GM19468 (cell line): ENCODE data around the gene PIPOX.
"Not testable (repeated sequence)": the region's sequence is repeated elsewhere in the genome, so short reads cannot be mapped to it uniquely, and the experiment has no call there.

Experiments used
- ATAC-seq: cut with Tn5 transposase; IDR thresholded peaks from one replicate; pipeline ENCODE4 v1.9.1; 2021; ENCODE audit warnings: mild to moderate bottlenecking, moderate library complexity, moderate number of reproducible peaks; ENCODE audit not compliant: unreplicated experiment; ENCODE audit errors: extremely low read depth

Gene PIPOX

DNA sequence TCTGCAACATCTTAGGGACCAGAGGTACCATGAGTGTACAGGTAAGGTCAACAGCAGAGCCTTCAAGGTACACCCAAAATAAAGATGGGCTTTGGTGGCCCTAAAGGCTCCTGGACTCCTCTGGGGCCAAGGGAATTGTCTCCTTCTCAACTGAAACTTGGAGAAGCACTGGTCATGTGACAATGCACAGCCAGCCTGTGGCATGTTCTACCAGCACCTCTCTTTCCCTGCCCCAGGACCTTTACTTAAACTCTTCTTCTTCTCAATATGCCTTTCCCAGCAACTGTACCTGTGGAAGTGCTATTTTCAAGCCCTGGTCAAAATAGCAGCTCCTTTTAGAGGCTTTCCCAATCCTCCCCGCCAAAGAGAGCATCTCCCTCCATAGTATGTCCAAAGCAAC, 28.4 kb downstream of the PIPOX start:
- ATAC-seq = no peak

- no peak for ATAC-seq
Measured at GRCh38 chr17:29073045-29073444, 30.1 kb downstream of the PIPOX start.

- no peak for ATAC-seq
Measured at GRCh38 chr17:29073520-29073919, 30.6 kb downstream of the PIPOX start.

- ATAC-seq = no peak
Measured at GRCh38 chr17:29074488-29074887, 31.5 kb downstream of the PIPOX start.

DNA sequence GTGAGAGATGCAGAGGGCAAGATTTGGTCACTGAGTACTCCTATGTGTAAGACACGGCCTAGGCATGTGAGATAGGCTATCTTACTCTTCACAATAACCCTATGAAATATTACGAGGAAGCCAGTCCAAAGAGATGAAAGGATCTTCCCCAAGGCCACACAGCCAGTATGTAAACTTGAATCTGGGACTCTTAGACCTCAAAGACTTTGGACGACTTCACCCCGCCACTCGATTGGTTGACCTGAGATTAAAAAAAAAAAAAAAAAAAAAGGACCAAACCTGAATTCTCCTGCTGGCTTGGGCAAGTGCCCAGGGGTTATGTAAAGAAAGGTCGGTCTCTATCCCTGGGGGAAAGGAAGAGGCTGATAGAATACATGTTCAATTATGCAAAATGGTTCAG, 33.1 kb downstream of the PIPOX start:
- no peak for ATAC-seq

GRCh38 chr17:29076722-29077121, 33.8 kb downstream of the PIPOX start:
- no peak for ATAC-seq

- ATAC-seq = no peak
Measured at GRCh38 chr17:29077320-29077719, 34.4 kb downstream of the PIPOX start.

DNA sequence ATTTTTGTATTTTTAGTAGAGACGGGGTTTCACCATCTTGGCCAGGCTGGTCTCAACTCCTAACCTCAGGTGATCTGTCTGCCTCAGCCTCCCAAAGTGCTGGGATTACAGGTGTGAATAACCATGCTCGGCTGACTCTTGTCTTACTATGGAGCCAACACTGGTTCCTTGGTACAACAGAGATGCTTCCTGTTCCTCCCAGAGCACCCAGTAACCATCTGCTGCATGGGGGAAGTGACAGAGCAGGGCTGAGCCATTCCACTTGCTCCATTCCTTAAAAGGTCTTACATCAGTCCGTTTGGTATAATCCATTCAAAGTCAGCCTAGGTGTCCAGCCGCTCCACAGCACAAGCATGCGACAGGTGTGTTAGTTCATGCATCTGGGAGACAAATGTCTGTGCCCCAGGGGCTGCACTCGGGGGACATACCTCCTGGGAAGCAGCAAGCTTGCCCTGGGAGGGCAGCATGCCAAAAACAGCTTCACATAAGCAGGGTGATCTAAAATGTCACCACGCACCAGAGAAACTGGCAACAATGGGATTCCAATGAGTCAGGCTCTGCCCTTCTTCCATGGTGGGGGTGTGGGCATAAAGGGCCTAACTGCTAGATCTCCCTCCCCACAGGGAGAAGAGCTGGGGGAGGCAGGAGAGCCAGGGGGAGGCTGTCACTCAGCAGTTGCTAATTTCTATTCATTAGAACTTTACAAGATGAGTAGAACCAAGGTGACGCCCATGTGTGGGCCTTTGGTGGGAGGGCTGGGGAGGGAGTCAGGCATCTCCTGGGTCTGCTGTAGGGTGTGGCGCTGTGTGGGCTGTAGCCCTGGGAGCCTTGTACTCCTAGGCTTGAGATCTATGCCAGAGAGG, 35.5 kb downstream of the PIPOX start:
- no peak for ATAC-seq

GRCh38 chr17:29079433-29079832, 36.5 kb downstream of the PIPOX start:
- no peak for ATAC-seq

DNA sequence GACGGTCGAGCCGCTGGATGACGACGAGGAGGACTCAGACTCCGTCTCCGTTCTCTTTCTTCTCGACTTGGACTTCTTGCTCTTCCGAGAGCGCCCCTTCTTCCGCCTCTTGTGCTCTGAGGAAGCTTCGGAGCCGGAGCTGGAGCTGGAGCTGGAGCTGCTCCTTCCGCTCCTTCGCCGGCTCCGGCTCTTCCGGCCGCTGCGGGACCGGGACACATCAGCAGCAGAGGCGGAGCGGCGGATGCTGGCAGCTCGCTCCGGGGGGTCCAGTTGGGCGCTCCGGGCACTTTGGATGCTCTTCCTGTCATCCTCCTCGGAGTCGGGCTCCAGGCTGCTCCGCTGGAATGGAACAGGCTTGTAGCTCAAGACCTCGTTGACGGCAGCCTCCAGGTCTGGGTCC, 36.9 kb downstream of the PIPOX start:
- ATAC-seq = no peak

- ATAC-seq = no peak
Measured at GRCh38 chr17:29080323-29080722, 37.4 kb downstream of the PIPOX start.

DNA sequence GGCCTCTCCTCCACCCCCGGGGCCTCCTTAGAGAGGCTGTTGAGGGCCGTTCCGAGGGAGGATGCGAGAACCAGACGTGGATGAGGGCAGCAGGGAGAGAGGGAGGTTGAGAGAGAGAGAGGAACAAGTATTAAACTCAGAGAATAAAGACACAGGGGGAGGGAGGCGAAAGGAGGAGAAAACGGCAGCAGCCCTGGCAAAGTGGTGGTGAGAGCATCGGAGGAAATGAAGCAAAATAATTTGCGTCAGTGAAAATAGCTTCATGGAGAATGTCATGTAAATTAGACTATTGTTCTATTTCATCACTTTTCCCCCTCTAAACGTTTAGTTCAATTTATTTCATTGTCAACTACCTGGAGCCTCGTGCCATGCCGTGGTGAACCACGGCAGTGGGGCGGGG, 38.0 kb downstream of the PIPOX start:
- ATAC-seq = no peak

GRCh38 chr17:29084541-29085146, 41.7 kb downstream of the PIPOX start:
- ATAC-seq = no peak

- ATAC-seq = no peak
Measured at GRCh38 chr17:29085223-29085622, 42.3 kb downstream of the PIPOX start.

DNA sequence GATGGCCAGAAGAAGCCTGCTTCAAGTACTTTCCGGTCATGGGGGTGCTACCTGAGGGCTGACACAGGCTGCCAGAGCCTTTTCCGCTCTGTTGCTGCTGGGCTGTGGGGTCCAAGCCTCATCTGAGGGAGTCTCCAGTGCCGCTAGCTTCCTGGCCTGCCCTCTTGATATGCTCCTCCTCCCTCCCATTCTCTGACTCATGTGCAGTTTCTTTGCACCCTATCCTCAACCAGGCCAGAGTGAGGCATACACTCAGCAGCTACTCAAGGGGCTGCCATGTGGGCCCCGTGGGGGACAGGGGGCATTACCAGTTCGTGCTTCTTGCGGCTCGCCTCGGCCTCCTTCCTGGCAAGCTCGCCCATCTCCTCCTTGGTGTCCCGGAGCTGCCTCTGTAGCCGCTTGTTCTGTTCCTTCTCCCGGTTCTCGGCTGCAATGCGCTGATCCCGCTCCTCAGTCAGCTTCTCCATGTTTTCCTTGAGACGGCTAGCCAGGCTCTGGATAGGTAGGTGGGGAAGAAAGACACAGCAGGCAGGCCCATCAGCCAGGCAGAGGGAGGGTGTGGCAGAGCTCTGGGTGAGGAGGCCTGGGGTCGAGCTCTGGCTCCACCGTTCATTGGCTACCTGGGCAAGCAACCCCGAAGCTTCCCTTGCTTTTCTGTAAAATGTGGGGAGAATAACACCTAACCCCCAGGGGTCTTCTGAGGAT, 43.8 kb downstream of the PIPOX start:
- ATAC-seq = no peak

- ATAC-seq = not testable (repeated sequence)
Measured at GRCh38 chr17:29088782-29089181, 45.8 kb downstream of the PIPOX start.

DNA sequence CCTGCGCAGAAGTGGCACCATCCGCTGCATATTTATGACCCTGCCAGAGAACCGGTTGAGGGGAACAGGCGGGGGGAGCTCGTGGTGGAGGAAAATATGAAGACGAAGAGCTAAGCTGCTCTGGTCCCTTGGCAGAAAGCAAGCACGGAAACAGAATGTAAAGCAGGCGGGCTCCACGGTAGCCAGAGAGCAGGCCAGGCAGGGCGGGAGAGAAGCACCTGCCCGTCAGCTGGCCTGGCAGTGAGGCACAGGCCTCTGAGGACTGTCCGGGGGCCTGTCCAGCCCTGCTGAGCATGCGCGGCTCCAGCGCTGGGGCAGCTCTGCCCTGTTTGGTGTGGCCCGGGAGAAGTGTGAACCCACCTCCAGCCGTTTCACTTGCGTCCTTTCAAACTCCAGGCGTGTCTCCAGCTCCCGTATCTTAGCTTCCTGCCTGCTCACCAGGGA, 46.7 kb downstream of the PIPOX start:
- ATAC-seq = no peak

DNA sequence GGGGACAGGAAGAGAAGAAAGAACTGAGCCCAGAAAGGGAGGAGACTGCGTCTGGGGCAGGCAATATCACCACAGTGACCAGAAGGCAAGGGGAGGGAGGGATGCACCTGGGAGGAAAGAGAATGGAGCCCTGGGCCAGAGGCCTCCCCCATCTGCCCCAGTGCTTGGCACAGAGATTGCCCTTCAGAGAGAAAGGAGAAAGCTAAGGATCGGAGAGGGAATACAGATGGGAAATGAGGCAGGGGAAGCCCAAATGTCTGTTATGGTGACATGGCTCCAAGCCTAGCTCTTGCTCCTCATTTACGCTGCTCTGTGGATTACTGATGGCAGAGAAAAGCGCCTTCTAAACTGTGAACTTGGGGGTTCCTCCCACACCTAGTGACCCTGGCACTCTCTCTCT, 47.2 kb downstream of the PIPOX start:
- no peak for ATAC-seq

GRCh38 chr17:29090750-29091605, 48.0 kb downstream of the PIPOX start:
- ATAC-seq = no peak

GRCh38 chr17:29091606-29092289, 48.8 kb downstream of the PIPOX start:
- no peak for ATAC-seq
